Caco-2 (cell line): ENCODE measurements around the gene COL5A1. TPM values are rescaled to one million over a fixed set of nuclear protein-coding genes. Genes with fewer than 3 reads are reported as not detected.
A peak's percentile ranks its signal among the peaks of the same experiment; 100 is the strongest.

Experiments used
- BruUV-seq: library from RNA; stranded (reverse); fragments of 400-500 nt; replicated peaks from 2 replicates; lab custom pipeline; 2021; lab: Mats Ljungman, UMichigan
- CTCF ChIA-PET: fragments of 300-600 bp; sonication (Branson Sonifier 250); formaldehyde crosslinking; loops from one replicate; lab custom pipeline; 2022; ENCODE audit warnings: antibody characterized with exemption; lab: Charles Lee
- POLR2A ChIA-PET: fragments of 300-600 bp; sonication (Branson Sonifier 250); formaldehyde crosslinking; loops from one replicate; lab custom pipeline; 2022; ENCODE audit warnings: antibody characterized with exemption; lab: Charles Lee
- DNase-seq, 2 experiments: peaks; one replicate each; pipeline versions ENCODE4 v3.0.0 to v3.0.0-alpha.2; 2020 to 2022
- H3K27me3 ChIP-seq: replicated peaks from 2 replicates; pipeline ENCODE4 v1.6.0; 2011; ENCODE audit warnings: low read length; ENCODE audit not compliant: control insufficient read depth, insufficient read depth
- H3K36me3 ChIP-seq: 2 replicates; pipeline ENCODE4 v1.5.1; 2011; ENCODE audit warnings: low read length; ENCODE audit not compliant: control insufficient read depth, insufficient read depth
- H3K4me1 ChIP-seq: fragments of 250-450 bp; sonication (Bioruptor Pico); 2 replicates; pipeline ENCODE4 v1.5.1; 2020; ENCODE audit warnings: mild to moderate bottlenecking
- H3K4me3 ChIP-seq: 2 replicates; pipeline ENCODE4 v1.5.1; 2011; ENCODE audit warnings: low read depth, mild to moderate bottlenecking, control low read depth, low read length
- H3K9me3 ChIP-seq: fragments of 250-450 bp; sonication (Bioruptor Pico); 2 replicates; pipeline ENCODE4 v1.5.1; 2020; ENCODE audit warnings: mild to moderate bottlenecking, moderate library complexity
- H3K27ac Mint-ChIP-seq: one replicate; pipeline ENCODE4 v1.8.0; 2022; ENCODE audit warnings: mixed read lengths; ENCODE audit not compliant: unreplicated experiment
- H3K27me3 Mint-ChIP-seq: one replicate; pipeline ENCODE4 v1.8.0; 2022; ENCODE audit warnings: mixed read lengths; ENCODE audit not compliant: insufficient read depth, unreplicated experiment
- H3K36me3 Mint-ChIP-seq: one replicate; pipeline ENCODE4 v1.8.0; 2022; ENCODE audit warnings: mild to moderate bottlenecking, mixed read lengths; ENCODE audit not compliant: insufficient read depth, unreplicated experiment
- H3K4me1 Mint-ChIP-seq: one replicate; pipeline ENCODE4 v1.8.0; 2022; ENCODE audit warnings: low read depth, mixed read lengths; ENCODE audit not compliant: unreplicated experiment
- H3K4me3 Mint-ChIP-seq: one replicate; pipeline ENCODE4 v1.8.0; 2022; ENCODE audit warnings: mild to moderate bottlenecking, moderate library complexity, mixed read lengths; ENCODE audit not compliant: unreplicated experiment
- H3K9me3 Mint-ChIP-seq: one replicate; pipeline ENCODE4 v1.8.0; 2022; ENCODE audit warnings: mixed read lengths; ENCODE audit not compliant: unreplicated experiment
- intact Hi-C: fragments of 100-400 bp; cut with micrococcal nuclease; formaldehyde crosslinking; loops from one replicate; pipeline ENCODE4 v1.10.0; 2022; ENCODE audit not compliant: unreplicated experiment
- total RNA-seq: library from RNA; stranded (reverse); gene quantifications from 2 replicates; pipeline ENCODE4 v1.2.3, GENCODE V29; 2022
- TF ChIP-seq, protein P1 (sequence below), 2 experiments: fragments of 200-600 bp in 1 of 2; IDR thresholded peaks; 1 replicate in 1 of 2; 2 replicates in 1 of 2; pipeline versions ENCODE4 v1.5.1 to v1.8.0; 2011 to 2022; ENCODE audit warnings: antibody characterized with exemption in 1 of 2, control low read depth in 1 of 2, inconsistent platforms in 1 of 2, low read depth in 1 of 2, low read length in 1 of 2, mild to moderate bottlenecking in 1 of 2, moderate library complexity in 1 of 2; ENCODE audit not compliant: insufficient read depth in 1 of 2, severe bottlenecking in 1 of 2, unreplicated experiment in 1 of 2

The COL5A1 gene
- total RNA-seq, 1 experiment from 2014 or later: 4.8 TPM

DNA sequence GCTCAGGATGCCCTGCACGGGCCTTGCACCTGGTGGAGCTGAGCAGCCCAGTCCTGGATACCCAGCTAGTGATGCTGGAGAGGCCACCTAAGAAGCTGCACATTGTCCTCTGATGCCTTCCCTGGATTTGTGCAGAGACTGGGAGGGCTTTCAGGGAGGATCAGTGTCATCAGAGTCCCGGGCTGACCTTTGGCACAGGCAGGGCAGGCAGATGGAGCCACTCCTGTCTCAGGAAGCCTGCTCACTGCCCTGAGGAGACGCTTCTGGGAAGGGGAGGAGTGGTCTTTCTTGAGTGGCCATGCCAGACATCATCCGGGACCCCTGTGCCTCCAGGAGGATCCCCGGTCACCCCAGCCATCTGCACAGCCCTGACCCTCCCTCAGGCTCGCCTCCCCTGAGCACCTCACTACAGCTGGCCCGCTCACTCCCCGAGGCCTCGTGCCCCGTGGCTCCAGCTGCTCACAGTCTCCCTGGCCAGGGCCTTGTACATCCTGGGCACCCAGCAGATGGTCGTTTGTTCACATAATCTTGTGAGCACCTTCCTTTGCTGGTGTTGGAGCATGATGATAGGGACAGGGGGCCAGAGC lies 191.8 kb downstream of the COL5A1 start:
- H3K4me1 ChIP-seq: no peaks in the 10 kb centered on the region
- no peak overlapping the region for H3K4me3 Mint-ChIP-seq
- BruUV-seq: no TSS peak
- H3K9me3 Mint-ChIP-seq: no peaks in the 10 kb centered on the region
- H3K36me3 Mint-ChIP-seq: no peaks in the 10 kb centered on the region
- intact Hi-C loops: no loop called here
- TF ChIP-seq, protein P1, sequence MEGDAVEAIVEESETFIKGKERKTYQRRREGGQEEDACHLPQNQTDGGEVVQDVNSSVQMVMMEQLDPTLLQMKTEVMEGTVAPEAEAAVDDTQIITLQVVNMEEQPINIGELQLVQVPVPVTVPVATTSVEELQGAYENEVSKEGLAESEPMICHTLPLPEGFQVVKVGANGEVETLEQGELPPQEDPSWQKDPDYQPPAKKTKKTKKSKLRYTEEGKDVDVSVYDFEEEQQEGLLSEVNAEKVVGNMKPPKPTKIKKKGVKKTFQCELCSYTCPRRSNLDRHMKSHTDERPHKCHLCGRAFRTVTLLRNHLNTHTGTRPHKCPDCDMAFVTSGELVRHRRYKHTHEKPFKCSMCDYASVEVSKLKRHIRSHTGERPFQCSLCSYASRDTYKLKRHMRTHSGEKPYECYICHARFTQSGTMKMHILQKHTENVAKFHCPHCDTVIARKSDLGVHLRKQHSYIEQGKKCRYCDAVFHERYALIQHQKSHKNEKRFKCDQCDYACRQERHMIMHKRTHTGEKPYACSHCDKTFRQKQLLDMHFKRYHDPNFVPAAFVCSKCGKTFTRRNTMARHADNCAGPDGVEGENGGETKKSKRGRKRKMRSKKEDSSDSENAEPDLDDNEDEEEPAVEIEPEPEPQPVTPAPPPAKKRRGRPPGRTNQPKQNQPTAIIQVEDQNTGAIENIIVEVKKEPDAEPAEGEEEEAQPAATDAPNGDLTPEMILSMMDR (IDR thresholded peaks at IDR 0.05; ENCODE audit: insufficient read depth in 1 of 2, low read depth in 1 of 2, low read length in 1 of 2, severe bottlenecking in 1 of 2, unreplicated experiment in 1 of 2): no peak
- H3K27ac Mint-ChIP-seq: no peak overlapping the region
- no peaks in the 10 kb centered on the region for H3K36me3 ChIP-seq
- peaks cover 4% of the 10 kb centered on the region for H3K27me3 Mint-ChIP-seq
- H3K4me1 Mint-ChIP-seq: no peaks in the 10 kb centered on the region
- H3K9me3 ChIP-seq: no peaks in the 10 kb centered on the region
- no peak overlapping the region for H3K4me3 ChIP-seq
- ChIA-PET POLR2A (no interaction called here), CTCF (no interaction called here)
- no peaks in the 10 kb centered on the region for H3K27me3 ChIP-seq
- DNase-seq: peak in 1 of 2 experiments; percentile 15

DNA sequence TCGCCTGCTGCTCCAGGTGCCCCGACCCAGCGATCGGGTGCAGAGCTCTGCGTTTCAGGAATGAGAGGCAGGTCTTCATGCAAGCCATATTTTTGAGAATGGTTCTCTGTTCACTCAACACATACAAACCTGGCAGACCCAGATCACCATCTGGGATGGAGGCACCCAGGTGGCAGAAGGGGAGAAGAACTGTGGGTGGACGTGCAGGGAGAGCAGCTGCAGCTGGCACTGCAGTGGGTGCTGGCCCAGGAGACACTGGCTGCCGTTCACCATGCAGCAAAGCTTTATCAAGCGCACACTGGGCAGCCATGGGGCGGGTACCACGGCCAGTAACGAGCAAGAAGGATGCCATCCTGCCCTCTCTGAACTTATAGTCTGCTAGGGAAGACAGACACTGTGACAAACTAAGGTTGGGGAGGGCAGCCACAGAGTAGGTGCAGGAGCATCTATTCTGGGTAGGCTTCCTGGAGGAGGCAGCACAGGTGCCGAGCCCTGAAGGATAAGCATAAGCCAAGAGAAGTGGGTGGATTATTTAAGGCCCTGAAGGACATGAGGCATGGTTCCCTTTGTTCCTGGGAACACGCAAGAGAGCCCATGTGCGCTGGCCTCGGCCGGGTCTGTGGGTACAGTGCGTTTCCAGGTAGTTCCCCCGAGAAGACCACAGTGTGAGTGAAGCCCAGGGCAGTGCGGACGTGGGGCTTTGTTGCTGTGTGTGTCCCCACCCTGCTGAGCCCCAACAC lies 192.8 kb downstream of the COL5A1 start:
- no peaks in the 10 kb centered on the region for H3K9me3 Mint-ChIP-seq
- peaks cover 4% of the 10 kb centered on the region for H3K27me3 Mint-ChIP-seq
- H3K36me3 Mint-ChIP-seq: no peaks in the 10 kb centered on the region
- TF ChIP-seq, protein P1 (IDR thresholded peaks at IDR 0.05; ENCODE audit: insufficient read depth in 1 of 2, low read depth in 1 of 2, low read length in 1 of 2, severe bottlenecking in 1 of 2, unreplicated experiment in 1 of 2): no peak
- intact Hi-C loops: no loop called here
- no peaks in the 10 kb centered on the region for H3K36me3 ChIP-seq
- no peaks in the 10 kb centered on the region for H3K27me3 ChIP-seq
- BruUV-seq: no TSS peak
- no peaks in the 10 kb centered on the region for H3K9me3 ChIP-seq
- CTCF ChIA-PET: no interaction called here
- H3K27ac Mint-ChIP-seq: no peak overlapping the region
- H3K4me1 ChIP-seq: no peaks in the 10 kb centered on the region
- no peak for DNase-seq
- H3K4me3 ChIP-seq: no peak overlapping the region
- H3K4me3 Mint-ChIP-seq: no peak overlapping the region
- POLR2A ChIA-PET: no interaction called here
- no peaks in the 10 kb centered on the region for H3K4me1 Mint-ChIP-seq

DNA sequence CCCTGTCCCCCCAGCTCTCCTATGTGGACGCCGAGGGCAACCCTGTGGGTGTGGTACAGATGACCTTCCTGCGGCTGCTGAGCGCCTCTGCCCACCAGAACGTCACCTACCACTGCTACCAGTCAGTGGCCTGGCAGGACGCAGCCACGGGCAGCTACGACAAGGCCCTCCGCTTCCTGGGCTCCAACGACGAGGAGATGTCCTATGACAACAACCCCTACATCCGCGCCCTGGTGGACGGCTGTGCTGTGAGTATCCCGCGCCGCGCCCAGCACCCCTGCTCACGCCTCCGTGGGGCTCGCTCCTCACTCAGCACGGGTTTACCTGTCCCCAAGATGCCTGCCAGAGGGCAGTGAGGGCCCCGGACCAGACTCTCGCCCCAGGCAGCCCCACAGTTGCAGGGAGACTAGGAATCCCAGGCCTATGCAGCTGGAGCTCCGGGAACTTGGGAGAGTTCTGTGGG lies 193.4 kb downstream of the COL5A1 start:
- no peaks in the 10 kb centered on the region for H3K4me1 Mint-ChIP-seq
- TF ChIP-seq, protein P1 (IDR thresholded peaks at IDR 0.05; ENCODE audit: insufficient read depth in 1 of 2, low read depth in 1 of 2, low read length in 1 of 2, severe bottlenecking in 1 of 2, unreplicated experiment in 1 of 2): no peak
- no peak overlapping the region for H3K27ac Mint-ChIP-seq
- Histone ChIP-seq H3K4me1 (no peaks in the 10 kb centered on the region), H3K27me3 (no peaks in the 10 kb centered on the region), H3K4me3 (no peak overlapping the region), H3K36me3 (no peaks in the 10 kb centered on the region), H3K9me3 (no peaks in the 10 kb centered on the region)
- POLR2A ChIA-PET: no interaction called here
- H3K36me3 Mint-ChIP-seq: no peaks in the 10 kb centered on the region
- CTCF ChIA-PET: no interaction called here
- H3K27me3 Mint-ChIP-seq: peaks cover 4% of the 10 kb centered on the region
- intact Hi-C loops: no loop called here
- BruUV-seq: no TSS peak
- H3K4me3 Mint-ChIP-seq: no peak overlapping the region
- no peak for DNase-seq
- no peaks in the 10 kb centered on the region for H3K9me3 Mint-ChIP-seq
